Measurements from ENCODE around the gene CDH22.

CDH22 gene

GRCh38 chr20:46270977-46271744 is 37.1 kb downstream of the CDH22 start:
- Histone ChIP-seq H3K9me3 (ENCODE audit: control insufficient read depth in 1 of 2, low read length in 2 of 2) (no peaks in the 10 kb centered on the region), H3K27me3 (ENCODE audit: control insufficient read depth in 1 of 2, insufficient read depth in 2 of 2, low read length in 2 of 2) (peaks cover 20 to 31% of the 10 kb centered on the region in 2 donors), H3K4me3 (ENCODE audit: low read depth in 1 of 2, low read length in 2 of 2) (no peak overlapping the region), H3K4me1 (ENCODE audit: control insufficient read depth in 1 of 2, insufficient read depth in 2 of 2, low read length in 2 of 2) (no peaks in the 10 kb centered on the region), H3K36me3 (ENCODE audit: control insufficient read depth in 1 of 2, insufficient read depth in 2 of 2, low read length in 2 of 2) (no peaks in the 10 kb centered on the region), H3K9ac (ENCODE audit: low read depth in 1 of 2, low read length in 2 of 2) (no peak overlapping the region), H3K27ac (ENCODE audit: low read depth, low read length) (no peak overlapping the region)

DNA sequence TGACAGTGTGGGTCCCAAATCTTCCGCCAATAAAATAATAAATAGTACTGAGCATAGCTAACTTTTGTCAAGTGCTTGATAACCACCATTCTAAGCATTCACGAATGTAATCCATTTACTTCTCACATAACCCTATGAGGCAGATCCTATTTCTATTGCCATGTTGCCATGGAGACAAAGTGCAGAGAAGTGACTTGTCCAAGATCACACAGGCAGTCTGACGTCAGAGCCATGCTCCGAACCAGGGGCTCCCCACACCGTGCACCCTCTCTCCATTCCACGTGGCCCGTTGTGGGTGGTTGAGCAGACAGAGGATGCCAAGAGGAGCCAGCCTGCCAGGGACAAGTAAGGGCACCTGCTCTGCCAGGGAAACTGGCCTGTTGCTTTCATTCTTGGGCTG is 38.9 kb downstream of the CDH22 start:
- Histone ChIP-seq H3K4me1 (ENCODE audit: control insufficient read depth in 1 of 2, insufficient read depth in 2 of 2, low read length in 2 of 2) (no peaks in the 10 kb centered on the region), H3K9ac (ENCODE audit: low read depth in 1 of 2, low read length in 2 of 2) (no peak overlapping the region), H3K27me3 (ENCODE audit: control insufficient read depth in 1 of 2, insufficient read depth in 2 of 2, low read length in 2 of 2) (peaks cover 27 to 29% of the 10 kb centered on the region in 2 donors), H3K36me3 (ENCODE audit: control insufficient read depth in 1 of 2, insufficient read depth in 2 of 2, low read length in 2 of 2) (no peaks in the 10 kb centered on the region), H3K9me3 (ENCODE audit: control insufficient read depth in 1 of 2, low read length in 2 of 2) (no peaks in the 10 kb centered on the region), H3K4me3 (ENCODE audit: low read depth in 1 of 2, low read length in 2 of 2) (no peak overlapping the region), H3K27ac (ENCODE audit: low read depth, low read length) (no peak overlapping the region)

- Histone ChIP-seq H3K4me3 (ENCODE audit: low read depth in 1 of 2, low read length in 2 of 2) (no peak overlapping the region), H3K9ac (ENCODE audit: low read depth in 1 of 2, low read length in 2 of 2) (no peak overlapping the region), H3K9me3 (ENCODE audit: control insufficient read depth in 1 of 2, low read length in 2 of 2) (no peaks in the 10 kb centered on the region), H3K4me1 (ENCODE audit: control insufficient read depth in 1 of 2, insufficient read depth in 2 of 2, low read length in 2 of 2) (no peaks in the 10 kb centered on the region), H3K27ac (ENCODE audit: low read depth, low read length) (no peak overlapping the region), H3K27me3 (ENCODE audit: control insufficient read depth in 1 of 2, insufficient read depth in 2 of 2, low read length in 2 of 2) (peaks cover 27 to 29% of the 10 kb centered on the region in 2 donors), H3K36me3 (ENCODE audit: control insufficient read depth in 1 of 2, insufficient read depth in 2 of 2, low read length in 2 of 2) (no peaks in the 10 kb centered on the region)
These were observed 39.6 kb downstream of the CDH22 start for GRCh38 chr20:46268662-46269061.

DNA sequence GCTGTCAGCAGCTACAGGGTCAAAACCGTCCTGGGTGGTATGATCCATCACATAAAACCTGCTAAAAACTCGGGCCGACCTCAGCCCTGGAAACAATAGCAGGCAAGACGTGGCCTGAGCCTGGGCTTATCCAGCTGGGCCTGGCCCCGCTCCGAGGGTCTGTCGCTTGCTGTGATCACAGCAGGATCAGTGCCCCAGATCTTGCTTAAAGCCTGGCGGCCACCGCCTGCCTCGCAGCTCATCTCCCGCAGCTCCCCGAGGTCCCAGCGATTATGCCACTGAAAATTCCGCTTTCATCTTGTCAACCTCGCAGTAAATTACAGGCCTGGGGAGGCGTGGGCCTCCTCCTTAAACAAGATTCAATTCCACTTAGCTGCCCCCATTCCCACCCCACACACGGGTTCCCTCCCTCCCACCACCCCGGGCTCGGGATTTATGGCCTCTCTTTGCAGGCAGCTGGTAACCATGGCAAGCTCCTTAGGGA is 40.1 kb downstream of the CDH22 start:
- Histone ChIP-seq H3K4me3 (ENCODE audit: low read depth in 1 of 2, low read length in 2 of 2) (no peak overlapping the region), H3K27me3 (ENCODE audit: control insufficient read depth in 1 of 2, insufficient read depth in 2 of 2, low read length in 2 of 2) (peaks cover 27 to 29% of the 10 kb centered on the region in 2 donors), H3K4me1 (ENCODE audit: control insufficient read depth in 1 of 2, insufficient read depth in 2 of 2, low read length in 2 of 2) (no peaks in the 10 kb centered on the region), H3K9ac (ENCODE audit: low read depth in 1 of 2, low read length in 2 of 2) (no peak overlapping the region), H3K36me3 (ENCODE audit: control insufficient read depth in 1 of 2, insufficient read depth in 2 of 2, low read length in 2 of 2) (no peaks in the 10 kb centered on the region), H3K9me3 (ENCODE audit: control insufficient read depth in 1 of 2, low read length in 2 of 2) (no peaks in the 10 kb centered on the region), H3K27ac (ENCODE audit: low read depth, low read length) (no peak overlapping the region)

- Histone ChIP-seq H3K9ac (ENCODE audit: low read depth in 1 of 2, low read length in 2 of 2) (no peak overlapping the region), H3K27ac (ENCODE audit: low read depth, low read length) (no peak overlapping the region), H3K36me3 (ENCODE audit: control insufficient read depth in 1 of 2, insufficient read depth in 2 of 2, low read length in 2 of 2) (no peaks in the 10 kb centered on the region), H3K4me3 (ENCODE audit: low read depth in 1 of 2, low read length in 2 of 2) (no peak overlapping the region), H3K9me3 (ENCODE audit: control insufficient read depth in 1 of 2, low read length in 2 of 2) (no peaks in the 10 kb centered on the region), H3K27me3 (ENCODE audit: control insufficient read depth in 1 of 2, insufficient read depth in 2 of 2, low read length in 2 of 2) (peaks cover 27 to 29% of the 10 kb centered on the region in 2 donors), H3K4me1 (ENCODE audit: control insufficient read depth in 1 of 2, insufficient read depth in 2 of 2, low read length in 2 of 2) (no peaks in the 10 kb centered on the region)
These were observed 40.9 kb downstream of the CDH22 start for GRCh38 chr20:46267108-46268105.

DNA sequence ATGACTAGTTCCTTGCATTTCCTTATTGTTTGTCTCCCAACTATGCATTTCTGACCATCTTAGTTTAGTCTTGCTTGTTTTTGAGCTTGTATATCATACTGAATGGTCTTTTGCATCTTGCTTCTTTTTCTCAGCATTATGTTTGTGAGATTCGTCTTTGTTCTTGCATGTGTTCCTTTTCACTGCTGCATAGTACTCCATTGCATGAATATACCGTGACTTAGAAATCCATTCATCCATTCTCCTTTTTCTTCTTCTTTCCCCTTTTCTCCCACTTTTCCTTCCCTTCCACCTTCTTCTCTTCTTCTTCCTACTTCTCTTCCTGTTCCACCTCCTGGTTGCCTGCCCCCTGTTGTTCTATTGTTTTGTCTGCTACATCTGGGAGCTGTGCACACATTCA is 42.8 kb downstream of the CDH22 start:
- H3K27me3 ChIP-seq (ENCODE audit: control insufficient read depth in 1 of 2, insufficient read depth in 2 of 2, low read length in 2 of 2), result peaks cover 27 to 29% of the 10 kb centered on the region in 2 donors
- no peaks in the 10 kb centered on the region for H3K36me3 ChIP-seq (ENCODE audit: control insufficient read depth in 1 of 2, insufficient read depth in 2 of 2, low read length in 2 of 2)
- no peak overlapping the region for H3K4me3 ChIP-seq (ENCODE audit: low read depth in 1 of 2, low read length in 2 of 2)
- H3K9ac ChIP-seq (ENCODE audit: low read depth in 1 of 2, low read length in 2 of 2), result no peak overlapping the region
- no peaks in the 10 kb centered on the region for H3K9me3 ChIP-seq (ENCODE audit: control insufficient read depth in 1 of 2, low read length in 2 of 2)
- H3K4me1 ChIP-seq (ENCODE audit: control insufficient read depth in 1 of 2, insufficient read depth in 2 of 2, low read length in 2 of 2), result no peaks in the 10 kb centered on the region
- H3K27ac ChIP-seq (ENCODE audit: low read depth, low read length), result no peak overlapping the region

DNA sequence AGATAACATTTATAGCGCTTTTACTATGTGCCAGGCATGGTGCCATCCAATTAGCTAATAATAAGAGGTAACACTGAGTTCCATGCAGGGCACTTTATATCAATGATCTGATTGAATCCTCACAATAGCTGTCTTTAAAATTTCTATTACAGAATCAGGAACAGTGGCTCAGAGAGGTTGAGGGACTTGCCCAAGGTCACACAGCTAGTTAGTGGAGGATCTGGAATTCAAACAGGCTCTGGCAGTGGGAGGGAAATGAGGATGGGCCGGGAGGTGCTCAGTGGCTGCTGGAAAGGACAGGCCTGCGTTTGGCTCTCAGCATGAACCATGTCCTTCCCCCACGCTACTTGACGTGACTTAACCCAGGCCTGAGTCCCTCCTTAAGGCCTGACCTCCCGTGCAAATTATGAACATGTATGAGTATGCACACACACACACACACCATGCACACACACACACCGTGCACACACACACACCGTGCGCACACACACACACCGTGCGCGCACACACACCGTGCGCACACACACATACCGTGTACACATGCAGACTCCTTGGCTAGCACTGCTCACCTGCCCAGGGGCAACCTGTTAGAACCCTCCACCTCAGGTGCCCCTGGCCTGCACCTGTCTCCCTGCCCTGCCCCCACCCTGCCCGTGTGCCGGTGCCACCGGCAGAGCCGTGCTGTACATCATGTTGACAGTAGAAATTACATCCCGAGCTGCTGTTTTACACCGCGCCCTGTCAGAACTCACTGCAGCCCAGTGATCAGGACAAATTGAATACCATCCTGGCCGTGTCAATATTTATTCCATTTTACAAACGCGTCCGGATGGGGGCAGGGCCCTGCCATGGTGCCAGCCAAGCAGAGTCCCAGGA is 43.7 kb downstream of the CDH22 start:
- H3K27me3 ChIP-seq (ENCODE audit: control insufficient read depth in 1 of 2, insufficient read depth in 2 of 2, low read length in 2 of 2), result peaks cover 20 to 32% of the 10 kb centered on the region in 2 donors
- H3K36me3 ChIP-seq (ENCODE audit: control insufficient read depth in 1 of 2, insufficient read depth in 2 of 2, low read length in 2 of 2), result no peaks in the 10 kb centered on the region
- no peak overlapping the region for H3K9ac ChIP-seq (ENCODE audit: low read depth in 1 of 2, low read length in 2 of 2)
- no peak overlapping the region for H3K27ac ChIP-seq (ENCODE audit: low read depth, low read length)
- H3K9me3 ChIP-seq (ENCODE audit: control insufficient read depth in 1 of 2, low read length in 2 of 2), result no peaks in the 10 kb centered on the region
- H3K4me3 ChIP-seq (ENCODE audit: low read depth in 1 of 2, low read length in 2 of 2), result no peak overlapping the region
- no peaks in the 10 kb centered on the region for H3K4me1 ChIP-seq (ENCODE audit: control insufficient read depth in 1 of 2, insufficient read depth in 2 of 2, low read length in 2 of 2)

GRCh38 chr20:46261456-46262253 is 46.6 kb downstream of the CDH22 start:
- Histone ChIP-seq H3K27ac (ENCODE audit: low read depth, low read length) (no peak overlapping the region), H3K9ac (ENCODE audit: low read depth in 1 of 2, low read length in 2 of 2) (no peak overlapping the region), H3K27me3 (ENCODE audit: control insufficient read depth in 1 of 2, insufficient read depth in 2 of 2, low read length in 2 of 2) (peaks cover 6 to 17% of the 10 kb centered on the region in 2 donors), H3K4me3 (ENCODE audit: low read depth in 1 of 2, low read length in 2 of 2) (no peak overlapping the region), H3K36me3 (ENCODE audit: control insufficient read depth in 1 of 2, insufficient read depth in 2 of 2, low read length in 2 of 2) (no peaks in the 10 kb centered on the region), H3K9me3 (ENCODE audit: control insufficient read depth in 1 of 2, low read length in 2 of 2) (no peaks in the 10 kb centered on the region), H3K4me1 (ENCODE audit: control insufficient read depth in 1 of 2, insufficient read depth in 2 of 2, low read length in 2 of 2) (no peaks in the 10 kb centered on the region)

- Histone ChIP-seq H3K36me3 (ENCODE audit: control insufficient read depth in 1 of 2, insufficient read depth in 2 of 2, low read length in 2 of 2) (no peaks in the 10 kb centered on the region), H3K27ac (ENCODE audit: low read depth, low read length) (no peak overlapping the region), H3K9me3 (ENCODE audit: control insufficient read depth in 1 of 2, low read length in 2 of 2) (no peaks in the 10 kb centered on the region), H3K4me3 (ENCODE audit: low read depth in 1 of 2, low read length in 2 of 2) (no peak overlapping the region), H3K9ac (ENCODE audit: low read depth in 1 of 2, low read length in 2 of 2) (no peak overlapping the region), H3K4me1 (ENCODE audit: control insufficient read depth in 1 of 2, insufficient read depth in 2 of 2, low read length in 2 of 2) (no peaks in the 10 kb centered on the region), H3K27me3 (ENCODE audit: control insufficient read depth in 1 of 2, insufficient read depth in 2 of 2, low read length in 2 of 2) (peaks cover 6 to 11% of the 10 kb centered on the region in 2 donors)
These were observed 47.3 kb downstream of the CDH22 start for GRCh38 chr20:46260936-46261454.
